Melanocyte of skin (primary cell): ENCODE results near the gene CROCC. TPM values are rescaled to one million over a fixed set of nuclear protein-coding genes. Genes with fewer than 3 reads are reported as not detected.

Experiments used
- small RNA-seq, 2 donors: library from RNA; depleted of rRNA; stranded (forward); fragments of <200 nt; gene quantifications; one replicate each; pipeline ENCODE3, GENCODE V24; 2012
- total RNA-seq, 2 donors: library from RNA; depleted of rRNA; stranded (reverse); fragments of >200 nt; gene quantifications; 2 replicates each; pipeline ENCODE4 v1.2.3, GENCODE V29; 2012

CROCC gene, protein sequence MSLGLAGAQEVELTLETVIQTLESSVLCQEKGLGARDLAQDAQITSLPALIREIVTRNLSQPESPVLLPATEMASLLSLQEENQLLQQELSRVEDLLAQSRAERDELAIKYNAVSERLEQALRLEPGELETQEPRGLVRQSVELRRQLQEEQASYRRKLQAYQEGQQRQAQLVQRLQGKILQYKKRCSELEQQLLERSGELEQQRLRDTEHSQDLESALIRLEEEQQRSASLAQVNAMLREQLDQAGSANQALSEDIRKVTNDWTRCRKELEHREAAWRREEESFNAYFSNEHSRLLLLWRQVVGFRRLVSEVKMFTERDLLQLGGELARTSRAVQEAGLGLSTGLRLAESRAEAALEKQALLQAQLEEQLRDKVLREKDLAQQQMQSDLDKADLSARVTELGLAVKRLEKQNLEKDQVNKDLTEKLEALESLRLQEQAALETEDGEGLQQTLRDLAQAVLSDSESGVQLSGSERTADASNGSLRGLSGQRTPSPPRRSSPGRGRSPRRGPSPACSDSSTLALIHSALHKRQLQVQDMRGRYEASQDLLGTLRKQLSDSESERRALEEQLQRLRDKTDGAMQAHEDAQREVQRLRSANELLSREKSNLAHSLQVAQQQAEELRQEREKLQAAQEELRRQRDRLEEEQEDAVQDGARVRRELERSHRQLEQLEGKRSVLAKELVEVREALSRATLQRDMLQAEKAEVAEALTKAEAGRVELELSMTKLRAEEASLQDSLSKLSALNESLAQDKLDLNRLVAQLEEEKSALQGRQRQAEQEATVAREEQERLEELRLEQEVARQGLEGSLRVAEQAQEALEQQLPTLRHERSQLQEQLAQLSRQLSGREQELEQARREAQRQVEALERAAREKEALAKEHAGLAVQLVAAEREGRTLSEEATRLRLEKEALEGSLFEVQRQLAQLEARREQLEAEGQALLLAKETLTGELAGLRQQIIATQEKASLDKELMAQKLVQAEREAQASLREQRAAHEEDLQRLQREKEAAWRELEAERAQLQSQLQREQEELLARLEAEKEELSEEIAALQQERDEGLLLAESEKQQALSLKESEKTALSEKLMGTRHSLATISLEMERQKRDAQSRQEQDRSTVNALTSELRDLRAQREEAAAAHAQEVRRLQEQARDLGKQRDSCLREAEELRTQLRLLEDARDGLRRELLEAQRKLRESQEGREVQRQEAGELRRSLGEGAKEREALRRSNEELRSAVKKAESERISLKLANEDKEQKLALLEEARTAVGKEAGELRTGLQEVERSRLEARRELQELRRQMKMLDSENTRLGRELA (N-terminal part only)
- total RNA-seq: 10 to 100 TPM; 16.9 to 46.6 TPM

GRCh38 chr1:16921391-16922185 is at the start of gene CROCC:
TSS of gene CROCC (plus strand) at chr1:16921931. CDS start at chr1:16922019, 88 bp downstream.

DNA sequence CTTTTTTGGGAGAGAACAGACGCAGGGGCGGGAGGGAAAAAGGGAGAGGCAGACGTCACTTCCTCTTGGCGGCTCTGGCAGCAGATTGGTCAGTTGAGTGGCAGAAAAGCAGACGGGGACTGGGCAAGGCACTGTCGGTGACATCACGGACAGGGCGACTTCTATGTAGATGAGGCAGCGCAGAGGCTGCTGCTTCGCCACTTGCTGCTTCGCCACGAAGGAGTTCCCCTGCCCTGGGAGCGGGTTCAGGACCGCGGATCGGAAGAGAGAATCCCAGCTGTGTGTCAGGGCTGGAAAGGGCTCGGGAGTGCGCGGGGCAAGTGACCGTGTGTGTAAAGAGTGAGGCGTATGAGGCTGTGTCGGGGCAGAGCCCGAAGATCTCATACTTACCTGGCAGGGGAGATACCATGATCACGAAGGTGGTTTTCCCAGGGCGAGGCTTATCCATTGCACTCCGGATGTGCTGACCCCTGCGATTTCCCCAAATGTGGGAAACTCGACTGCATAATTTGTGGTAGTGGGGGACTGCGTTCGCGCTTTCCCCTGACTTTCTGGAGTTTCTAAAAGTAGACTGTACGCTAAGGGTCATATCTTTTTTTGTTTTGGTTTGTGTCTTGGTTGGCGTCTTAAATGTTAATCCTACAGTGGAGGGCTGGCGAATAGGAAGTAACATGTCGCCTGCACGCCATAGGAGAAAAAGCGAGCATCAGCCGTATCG is 26.0 kb upstream of the CROCC start, which contains the start of gene RNU1-2:
TSS of gene RNU1-2 (plus strand) at position 383 of the 718 bp plus-strand sequence.

DNA sequence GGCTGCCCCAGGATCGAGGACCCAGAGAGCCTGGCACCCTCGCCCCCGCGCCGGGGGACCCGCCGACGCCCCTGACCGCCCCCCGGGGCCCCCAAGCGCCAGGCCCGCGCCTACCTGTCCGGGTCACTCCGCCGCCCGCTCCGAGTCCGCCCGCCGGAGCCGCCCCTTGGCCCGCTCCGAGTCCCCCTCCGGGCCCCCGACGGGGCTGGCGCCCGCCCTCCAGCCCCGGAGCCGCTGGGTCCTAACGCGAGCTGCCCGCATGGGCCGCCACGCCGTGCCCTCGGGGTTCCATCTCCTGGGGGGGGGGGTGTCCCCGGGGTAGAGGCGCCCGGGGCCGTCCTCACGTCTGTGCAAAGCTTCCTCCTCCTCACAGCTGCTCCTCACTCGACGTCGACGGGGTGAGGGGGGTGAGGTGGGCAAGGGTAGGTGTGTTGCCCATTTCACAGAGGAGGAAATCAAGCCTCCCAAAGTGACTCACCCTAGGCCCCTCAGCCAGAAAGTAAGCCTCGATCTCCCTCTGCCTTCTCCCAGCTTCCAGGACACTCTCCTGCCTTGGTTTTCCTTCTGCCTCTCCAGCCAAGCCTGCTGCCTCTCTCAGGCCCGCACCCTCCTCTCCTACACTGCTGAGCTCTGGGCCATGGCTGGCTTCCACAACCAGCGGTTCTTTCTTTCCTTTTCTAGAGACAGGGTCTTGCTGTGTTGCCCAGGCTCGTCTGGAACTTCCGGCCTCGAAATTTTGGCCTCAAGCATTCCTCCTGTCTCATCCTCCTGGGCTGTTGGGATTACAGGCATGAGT is 58.9 kb downstream of the CROCC start, which contains the start of gene MFAP2:
TSS of gene MFAP2 (minus strand) at position 148 of the 796 bp plus-strand sequence. CDS start 2,347 bp downstream, outside the sequence.

DNA sequence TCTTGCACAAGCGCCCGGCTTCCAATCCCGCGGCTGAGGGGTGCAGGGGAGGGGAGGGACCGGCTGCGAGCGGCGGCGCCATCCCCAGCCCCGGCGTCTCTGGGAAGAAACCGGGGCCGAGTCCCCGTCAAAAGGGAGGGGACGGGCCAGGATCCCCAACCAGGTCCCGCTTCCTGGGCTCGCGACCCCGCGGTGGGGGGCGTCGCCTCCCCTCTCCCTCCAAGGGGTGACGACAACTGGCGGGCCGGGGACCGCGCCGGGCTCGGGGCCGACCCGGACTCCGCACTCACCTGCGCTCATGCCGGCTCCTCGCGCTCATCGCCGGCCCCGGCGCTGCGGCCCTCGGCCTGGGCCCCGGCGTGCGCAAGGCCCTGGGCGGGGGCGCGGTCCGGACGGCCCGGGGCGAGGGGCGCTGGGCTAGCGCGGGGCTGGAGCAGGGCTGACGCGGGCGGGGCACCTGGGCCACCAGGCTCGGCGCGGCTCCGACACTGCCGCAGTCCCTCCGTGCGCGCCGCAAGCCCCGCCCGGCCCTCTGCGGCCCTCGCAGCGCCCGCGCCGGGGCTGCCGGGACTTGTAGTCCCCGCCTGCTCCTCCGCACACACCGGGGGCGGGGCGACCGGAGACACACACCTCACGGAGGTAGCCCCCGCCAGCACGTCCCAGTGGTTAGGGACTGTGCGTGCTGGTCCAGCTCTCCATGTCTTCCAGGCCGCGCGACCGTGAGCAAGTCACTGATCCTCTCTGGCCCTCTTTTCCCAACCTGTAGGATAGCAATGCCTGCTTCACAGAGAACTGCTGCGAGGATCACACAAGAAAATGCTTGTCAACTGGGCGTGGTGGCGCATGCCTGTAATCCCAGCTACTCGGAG is 89.9 kb downstream of the CROCC start, which contains the start of gene ATP13A2:
TSS of gene ATP13A2 (minus strand) at position 490 of the 869 bp plus-strand sequence. CDS start at position 300, 190 bp downstream.

Small RNA genes lying within 50 kb of the gene (small RNA-seq; reads per million reads assigned to genes)
- 0.04 to 0.58 reads per million in 2 donors for gene RNU1-2
- 0 reads per million in 2 donors for gene RNU1-5P

Other genes with a start within 250 kb of the CROCC start
- under 1 TPM; under 0.01 TPM for gene RNU1-4, start 181.4 kb upstream of the CROCC start, total RNA-seq
- under 1 TPM; under 0.01 TPM for gene RNU1-2, start 26.0 kb upstream of the CROCC start, total RNA-seq
- gene MFAP2, start 58.7 kb downstream of the CROCC start, total RNA-seq: 10 to 100 TPM; 17.6 to 28.0 TPM
- 10 to 100 TPM; 41.0 to 59.6 TPM for gene ATP13A2, start 90.0 kb downstream of the CROCC start, total RNA-seq
- 100 to 1,000 TPM; 181 to 234 TPM for gene SDHB, start 132.1 kb downstream of the CROCC start, total RNA-seq
- gene PADI2, start 197.5 kb downstream of the CROCC start, total RNA-seq: under 1 TPM in 1 of 2 donors, not detected in 1; under 0.01 TPM